GM12878 (cell line): ENCODE data around the gene BNIP2. TPM values are rescaled to one million over a fixed set of nuclear protein-coding genes. Genes with fewer than 3 reads are reported as not detected.

ENCODE experiments used
- ATAC-seq: fragments of 200-7000 bp; cut with Tn5 transposase; 3 replicates; pipeline ENCODE4 v1.9.1; 2020; ENCODE audit warnings: mild to moderate bottlenecking, moderate library complexity
- BruUV-seq: library from RNA; stranded (reverse); fragments of 400-500 nt; replicated peaks from 2 replicates; lab custom pipeline; 2021; lab: Mats Ljungman, UMichigan
- CTCF ChIA-PET: fragments of 300-600 bp; sonication (Branson Sonifier 250); formaldehyde crosslinking; extraction: SDS; loops from one replicate; lab custom pipeline; 2021; ENCODE audit warnings: inconsistent platforms; lab: Yijun Ruan, JAX
- POLR2A ChIA-PET: fragments of 350-600 bp; formaldehyde crosslinking; extraction: SDS; loops from one replicate; lab custom pipeline; 2021; ENCODE audit warnings: inconsistent platforms; lab: Charles Lee
- RAD21 ChIA-PET: fragments of 300-600 bp; sonication (Branson Sonifier 250); formaldehyde crosslinking; loops from one replicate; lab custom pipeline; 2023; ENCODE audit warnings: antibody characterized with exemption; ENCODE audit not compliant: unreplicated experiment; lab: Charles Lee
- SMC1A ChIA-PET: fragments of 300-600 bp; sonication (Branson Sonifier 250); formaldehyde crosslinking; loops from one replicate; lab custom pipeline; 2023; ENCODE audit not compliant: unreplicated experiment, uncharacterized antibody; lab: Charles Lee
- DNase-seq: peaks from one replicate; pipeline ENCODE4 v3.0.0-alpha.2; 2011; ENCODE audit warnings: low read depth, low spot score
- FAIRE-seq: peaks from 3 replicates; lab custom pipeline; 2011; peaks lifted over from hg19 to GRCh38; lab: Jason Lieb, UNC
- H2AFZ ChIP-seq: 2 replicates; pipeline ENCODE4 v1.6.0; 2011; ENCODE audit warnings: low read depth, low read length, control low read depth; ENCODE audit not compliant: control insufficient read depth
- H3K27ac ChIP-seq: 2 replicates; pipeline ENCODE4 v1.5.1; 2011; ENCODE audit warnings: control low read depth; ENCODE audit not compliant: control insufficient read depth, insufficient read depth
- H3K27me3 ChIP-seq, 2 experiments: replicated peaks in 1 of 2; 2 replicates each; pipeline versions ENCODE4 v1.6.0 to v1.6.1; 2011; ENCODE audit warnings: low read length in 1 of 2; ENCODE audit not compliant: control insufficient read depth in 2 of 2, insufficient read depth in 2 of 2
- H3K36me3 ChIP-seq, 2 experiments: 2 replicates each; pipeline ENCODE4 v1.5.1; 2011; ENCODE audit warnings: low read length in 1 of 2; ENCODE audit not compliant: control insufficient read depth in 2 of 2, insufficient read depth in 2 of 2
- H3K4me1 ChIP-seq: 2 replicates; pipeline ENCODE4 v1.6.1; 2011; ENCODE audit warnings: mild to moderate bottlenecking, low read length, moderate library complexity, mixed read lengths; ENCODE audit not compliant: control insufficient read depth, insufficient read depth
- H3K4me2 ChIP-seq: 2 replicates; pipeline ENCODE4 v1.6.0; 2011; ENCODE audit warnings: control low read depth; ENCODE audit not compliant: control insufficient read depth, insufficient read depth
- H3K4me3 ChIP-seq: fragments of 200-600 bp; sonication (generic); 2 replicates; pipeline ENCODE4 v1.5.1; 2016
- H3K79me2 ChIP-seq: 2 replicates; pipeline ENCODE4 v1.6.0; 2011; ENCODE audit warnings: low read length; ENCODE audit not compliant: control insufficient read depth, insufficient read depth
- H3K9ac ChIP-seq: 2 replicates; pipeline ENCODE4 v1.8.0; 2011; ENCODE audit warnings: low read length, control low read depth, mixed read lengths; ENCODE audit not compliant: control insufficient read depth, insufficient read depth
- H3K9me3 ChIP-seq: replicated peaks from 3 replicates; pipeline ENCODE4 v1.5.1; 2011; ENCODE audit warnings: mild to moderate bottlenecking, low read length; ENCODE audit not compliant: control insufficient read depth, insufficient read depth
- H4K20me1 ChIP-seq: 2 replicates; pipeline ENCODE4 v1.6.0; 2011; ENCODE audit not compliant: control insufficient read depth, insufficient read depth
- BCL3 ChIP-seq: IDR thresholded peaks from 2 replicates; pipeline ENCODE4 v1.6.1; 2011; ENCODE audit warnings: borderline replicate concordance, low read depth, mild to moderate bottlenecking, moderate library complexity, low read length; ENCODE audit not compliant: insufficient read depth, poor library complexity, severe bottlenecking
- CBX3 ChIP-seq: fragments of 200-600 bp; sonication (generic); IDR thresholded peaks from 2 replicates; pipeline ENCODE4 v1.6.1; 2016; ENCODE audit warnings: low read depth, borderline replicate concordance
- CHD1 ChIP-seq: IDR thresholded peaks from 2 replicates; pipeline ENCODE4 v1.6.1; 2012; ENCODE audit warnings: low read depth, low read length, improper control_type of control experiment
- CHD4 ChIP-seq: fragments of 200-600 bp; sonication (generic); IDR thresholded peaks from 2 replicates; pipeline ENCODE4 v1.6.1; 2016; ENCODE audit warnings: mild to moderate bottlenecking
- FOXM1 ChIP-seq: IDR thresholded peaks from 2 replicates; pipeline ENCODE4 v1.6.1; 2012; ENCODE audit warnings: low read depth, mild to moderate bottlenecking, inconsistent platforms, low read length, moderate library complexity
- IRF5 ChIP-seq: fragments of 450-650 bp; IDR thresholded peaks from 2 replicates; pipeline ENCODE4 v1.6.1; 2017; ENCODE audit warnings: borderline replicate concordance
- MAX ChIP-seq: IDR thresholded peaks from 2 replicates; pipeline ENCODE4 v1.6.1; 2012; ENCODE audit warnings: low read depth, low read length, improper control_type of control experiment
- NR2C2 ChIP-seq: IDR thresholded peaks from 2 replicates; pipeline ENCODE4 v1.6.1; 2011; ENCODE audit warnings: borderline replicate concordance, low read depth; ENCODE audit not compliant: control insufficient read depth, insufficient read length
- RB1 ChIP-seq: fragments of 450-650 bp; formaldehyde crosslinking; IDR thresholded peaks from 2 replicates; pipeline ENCODE4 v1.6.1; 2017; ENCODE audit warnings: mild to moderate bottlenecking, borderline replicate concordance
- RCOR1 ChIP-seq: conservative IDR thresholded peaks from 2 replicates; pipeline ENCODE4 v1.6.1; 2012; ENCODE audit warnings: low read depth, low read length, improper control_type of control experiment
- SMAD1 ChIP-seq: fragments of 450-650 bp; IDR thresholded peaks from 2 replicates; pipeline ENCODE4 v1.6.1; 2018; ENCODE audit warnings: mild to moderate bottlenecking, low read depth; ENCODE audit not compliant: partially characterized antibody
- SMC3 ChIP-seq: IDR thresholded peaks from 2 replicates; pipeline ENCODE4 v1.6.1; 2011; ENCODE audit warnings: low read length, improper control_type of control experiment, borderline replicate concordance
- SPI1 ChIP-seq: IDR thresholded peaks from 2 replicates; pipeline ENCODE4 v1.6.1; 2011; ENCODE audit warnings: low read depth, mild to moderate bottlenecking, low read length, moderate library complexity, borderline replicate concordance; ENCODE audit not compliant: insufficient read depth
- TARDBP ChIP-seq: IDR thresholded peaks from 2 replicates; pipeline ENCODE4 v1.6.1; 2016; ENCODE audit warnings: borderline replicate concordance
- WGBS: methylation state at CpG from one replicate; pipeline ENCODE4 v1.1.6; 2016; ENCODE audit warnings: low lambda C conversion rate; ENCODE audit not compliant: insufficient replicate concordance, insufficient coverage; ENCODE audit errors: missing lambda C conversion rate; 5-methylcytosine and 5-hydroxymethylcytosine counted together
- in situ Hi-C: fragments of 300-500 bp; cut with MboI; formaldehyde crosslinking; loops from 9 replicates; pipeline ENCODE4 v1.14.3; 2018; ENCODE audit warnings: mixed read lengths
- intact Hi-C: fragments of 100-400 bp; cut with micrococcal nuclease; formaldehyde crosslinking; loops from one replicate; pipeline ENCODE4 v1.14.2; 2022; ENCODE audit not compliant: unreplicated experiment
- polyA plus RNA-seq, 11 experiments: library from polyadenylated mRNA; depleted of rRNA in 4 of 11; unstranded in 6 of 11; stranded (reverse) in 5 of 11; fragments of >200 nt; fragmentation: Nextera tagmentation in 4 of 11; fragmentation: Illumina TruSeq in 1 of 11; extraction: Ambion mirVana in 4 of 11; extraction: Trizol in 1 of 11; gene quantifications; 1 replicate in 1 of 11; 2 replicates in 10 of 11; pipeline versions ENCODE4 v1.2.1 to v1.2.3, GENCODE V29; 2011 to 2016; ENCODE audit warnings: inconsistent platforms in 2 of 11, missing spikeins in 2 of 11, low read depth in 1 of 11
- total RNA-seq, 4 experiments: library from RNA; depleted of rRNA in 3 of 4; stranded (reverse); fragments of >200 nt in 3 of 4; fragmentation: Illumina TruSeq in 1 of 4; extraction: Trizol in 1 of 4; gene quantifications; 2 replicates each; pipeline versions ENCODE4 v1.2.1 to v1.2.3, GENCODE V29; 2013 to 2021
- TF ChIP-seq, protein P1 (sequence below): fragments of 450-650 bp; IDR thresholded peaks from 2 replicates; pipeline ENCODE4 v1.6.1; 2017; ENCODE audit warnings: mild to moderate bottlenecking, moderate library complexity

BNIP2 gene
- total and polyA plus RNA-seq, 10 of the 15 experiments (the other 5 are each of a cell fraction or from before 2014, with no cell fraction given), result 29.9 to 122 (median 67.7) TPM

GRCh38 chr15:59615661-59616060, 73.5 kb downstream of the BNIP2 start (continued):
- TF ChIP-seq, protein P1, sequence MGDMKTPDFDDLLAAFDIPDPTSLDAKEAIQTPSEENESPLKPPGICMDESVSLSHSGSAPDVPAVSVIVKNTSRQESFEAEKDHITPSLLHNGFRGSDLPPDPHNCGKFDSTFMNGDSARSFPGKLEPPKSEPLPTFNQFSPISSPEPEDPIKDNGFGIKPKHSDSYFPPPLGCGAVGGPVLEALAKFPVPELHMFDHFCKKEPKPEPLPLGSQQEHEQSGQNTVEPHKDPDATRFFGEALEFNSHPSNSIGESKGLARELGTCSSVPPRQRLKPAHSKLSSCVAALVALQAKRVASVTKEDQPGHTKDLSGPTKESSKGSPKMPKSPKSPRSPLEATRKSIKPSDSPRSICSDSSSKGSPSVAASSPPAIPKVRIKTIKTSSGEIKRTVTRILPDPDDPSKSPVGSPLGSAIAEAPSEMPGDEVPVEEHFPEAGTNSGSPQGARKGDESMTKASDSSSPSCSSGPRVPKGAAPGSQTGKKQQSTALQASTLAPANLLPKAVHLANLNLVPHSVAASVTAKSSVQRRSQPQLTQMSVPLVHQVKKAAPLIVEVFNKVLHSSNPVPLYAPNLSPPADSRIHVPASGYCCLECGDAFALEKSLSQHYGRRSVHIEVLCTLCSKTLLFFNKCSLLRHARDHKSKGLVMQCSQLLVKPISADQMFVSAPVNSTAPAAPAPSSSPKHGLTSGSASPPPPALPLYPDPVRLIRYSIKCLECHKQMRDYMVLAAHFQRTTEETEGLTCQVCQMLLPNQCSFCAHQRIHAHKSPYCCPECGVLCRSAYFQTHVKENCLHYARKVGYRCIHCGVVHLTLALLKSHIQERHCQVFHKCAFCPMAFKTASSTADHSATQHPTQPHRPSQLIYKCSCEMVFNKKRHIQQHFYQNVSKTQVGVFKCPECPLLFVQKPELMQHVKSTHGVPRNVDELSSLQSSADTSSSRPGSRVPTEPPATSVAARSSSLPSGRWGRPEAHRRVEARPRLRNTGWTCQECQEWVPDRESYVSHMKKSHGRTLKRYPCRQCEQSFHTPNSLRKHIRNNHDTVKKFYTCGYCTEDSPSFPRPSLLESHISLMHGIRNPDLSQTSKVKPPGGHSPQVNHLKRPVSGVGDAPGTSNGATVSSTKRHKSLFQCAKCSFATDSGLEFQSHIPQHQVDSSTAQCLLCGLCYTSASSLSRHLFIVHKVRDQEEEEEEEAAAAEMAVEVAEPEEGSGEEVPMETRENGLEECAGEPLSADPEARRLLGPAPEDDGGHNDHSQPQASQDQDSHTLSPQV, result no peak
- TF ChIP-seq SMAD1 (no peak), FOXM1 (no peak)

DNA sequence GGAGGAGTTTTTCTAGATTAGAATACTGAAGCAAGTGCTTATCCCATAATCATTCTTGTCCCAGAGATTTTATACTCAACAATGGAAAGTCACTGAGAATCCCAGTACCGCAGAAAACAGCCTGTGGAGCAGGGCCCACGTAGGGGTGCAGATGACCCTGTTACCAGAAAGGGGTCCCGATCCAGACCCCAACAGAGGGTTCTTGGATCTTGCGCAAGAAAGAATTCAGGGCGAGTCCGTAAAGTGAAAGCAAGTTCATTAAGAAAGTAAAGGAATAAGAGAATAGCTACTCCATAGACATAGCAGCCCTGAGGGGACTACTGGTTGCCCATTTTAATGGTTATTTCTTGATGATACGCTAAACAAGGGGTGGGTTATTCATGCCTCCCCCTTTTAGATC, 75.0 kb downstream of the BNIP2 start:
- Histone ChIP-seq H2AFZ (no peak overlapping the region), H3K27ac (no peak overlapping the region), H3K4me2 (no peak overlapping the region), H3K9me3 (peaks cover 3% of the 10 kb centered on the region; the same call in 2 of the 3 replicates), H3K4me3 (no peak overlapping the region), H3K4me1 (peaks cover 5% of the 10 kb centered on the region; the same call in 1 of the 2 replicates), H3K9ac (no peak overlapping the region), H3K79me2 (no peaks in the 10 kb centered on the region), H3K36me3 (no peaks in the 10 kb centered on the region), H3K27me3 (no peaks in the 10 kb centered on the region), H4K20me1 (no peaks in the 10 kb centered on the region)
- POLR2A ChIA-PET, result no interaction called here
- DNase-seq, result no peak
- intact Hi-C loops, result no loop called here
- SMC1A ChIA-PET, result interaction anchor here (1.4 kb wide), 1 partner anchor 38 kb away, joined by 3 read pairs; no protein-coding TSS in a partner anchor
- 95% methylated on average over 7 of the region's 7 CpGs for WGBS
- ATAC-seq, result no peak
- BruUV-seq, result no TSS peak
- no peak for FAIRE-seq
- RAD21 ChIA-PET, result interaction anchor here (1.1 to 1.7 kb wide), 2 partner anchors 82 to 85 kb away, joined by 3 to 5 read pairs; no protein-coding TSS in a partner anchor
- CTCF ChIA-PET, result interaction anchor here (0.7 to 3.8 kb wide), 3 partner anchors 19 to 303 kb away, joined by 3 to 18 read pairs (median 5); no protein-coding TSS in a partner anchor
- TF ChIP-seq SMC3 (no peak), MAX (no peak), RB1 (no peak), NR2C2 (no peak), CHD4 (no peak), SPI1 (no peak), BCL3 (no peak), IRF5 (no peak), CHD1 (no peak), TARDBP (no peak), CBX3 (no peak), RCOR1 (no peak)
- TF ChIP-seq, all 136 proteins: peak for 0
- in situ Hi-C loops, result no loop called here
